ENCODE data around the gene CSAD.

DNA sequence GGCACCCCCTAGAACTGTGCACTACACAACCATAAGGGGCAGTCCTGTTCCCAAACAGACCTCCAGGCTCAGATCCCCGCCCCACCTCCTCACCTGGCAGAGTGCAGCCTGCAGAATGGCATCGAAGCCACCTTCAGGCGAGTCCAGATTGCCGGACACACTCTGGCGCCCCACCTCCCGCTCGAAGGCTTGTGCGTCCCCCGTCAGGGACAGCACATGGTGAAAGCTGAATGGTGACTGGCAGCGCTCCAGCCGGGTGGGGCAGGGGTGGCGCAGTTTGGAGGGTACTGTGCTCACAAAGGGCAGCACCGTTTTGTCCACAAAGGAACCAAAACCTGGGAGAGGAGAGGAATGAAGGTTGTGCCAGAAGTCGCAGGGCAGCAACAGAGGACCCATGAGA lies 15.8 kb upstream of the CSAD start:
- TF ChIP-seq, protein P1, sequence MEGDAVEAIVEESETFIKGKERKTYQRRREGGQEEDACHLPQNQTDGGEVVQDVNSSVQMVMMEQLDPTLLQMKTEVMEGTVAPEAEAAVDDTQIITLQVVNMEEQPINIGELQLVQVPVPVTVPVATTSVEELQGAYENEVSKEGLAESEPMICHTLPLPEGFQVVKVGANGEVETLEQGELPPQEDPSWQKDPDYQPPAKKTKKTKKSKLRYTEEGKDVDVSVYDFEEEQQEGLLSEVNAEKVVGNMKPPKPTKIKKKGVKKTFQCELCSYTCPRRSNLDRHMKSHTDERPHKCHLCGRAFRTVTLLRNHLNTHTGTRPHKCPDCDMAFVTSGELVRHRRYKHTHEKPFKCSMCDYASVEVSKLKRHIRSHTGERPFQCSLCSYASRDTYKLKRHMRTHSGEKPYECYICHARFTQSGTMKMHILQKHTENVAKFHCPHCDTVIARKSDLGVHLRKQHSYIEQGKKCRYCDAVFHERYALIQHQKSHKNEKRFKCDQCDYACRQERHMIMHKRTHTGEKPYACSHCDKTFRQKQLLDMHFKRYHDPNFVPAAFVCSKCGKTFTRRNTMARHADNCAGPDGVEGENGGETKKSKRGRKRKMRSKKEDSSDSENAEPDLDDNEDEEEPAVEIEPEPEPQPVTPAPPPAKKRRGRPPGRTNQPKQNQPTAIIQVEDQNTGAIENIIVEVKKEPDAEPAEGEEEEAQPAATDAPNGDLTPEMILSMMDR (IDR thresholded peaks at IDR 0.05): no peak
- TF ChIP-seq ZFX (IDR thresholded peaks at IDR 0.05; ENCODE audit: borderline replicate concordance): no peak

All from 22Rv1 (cell line).